G401.6 (cell line): ENCODE measurements around the gene MAP2K1.
A peak's percentile ranks its signal among the peaks of the same experiment; 100 is the strongest.
"Not testable (repeated sequence)": the region's sequence is repeated elsewhere in the genome, so short reads cannot be mapped to it uniquely, and the experiment has no call there.

ENCODE experiments used
- FAIRE-seq: peaks from 2 replicates; lab custom pipeline; 2012; peaks lifted over from hg19 to GRCh38; lab: Jason Lieb, UNC

Gene MAP2K1

DNA sequence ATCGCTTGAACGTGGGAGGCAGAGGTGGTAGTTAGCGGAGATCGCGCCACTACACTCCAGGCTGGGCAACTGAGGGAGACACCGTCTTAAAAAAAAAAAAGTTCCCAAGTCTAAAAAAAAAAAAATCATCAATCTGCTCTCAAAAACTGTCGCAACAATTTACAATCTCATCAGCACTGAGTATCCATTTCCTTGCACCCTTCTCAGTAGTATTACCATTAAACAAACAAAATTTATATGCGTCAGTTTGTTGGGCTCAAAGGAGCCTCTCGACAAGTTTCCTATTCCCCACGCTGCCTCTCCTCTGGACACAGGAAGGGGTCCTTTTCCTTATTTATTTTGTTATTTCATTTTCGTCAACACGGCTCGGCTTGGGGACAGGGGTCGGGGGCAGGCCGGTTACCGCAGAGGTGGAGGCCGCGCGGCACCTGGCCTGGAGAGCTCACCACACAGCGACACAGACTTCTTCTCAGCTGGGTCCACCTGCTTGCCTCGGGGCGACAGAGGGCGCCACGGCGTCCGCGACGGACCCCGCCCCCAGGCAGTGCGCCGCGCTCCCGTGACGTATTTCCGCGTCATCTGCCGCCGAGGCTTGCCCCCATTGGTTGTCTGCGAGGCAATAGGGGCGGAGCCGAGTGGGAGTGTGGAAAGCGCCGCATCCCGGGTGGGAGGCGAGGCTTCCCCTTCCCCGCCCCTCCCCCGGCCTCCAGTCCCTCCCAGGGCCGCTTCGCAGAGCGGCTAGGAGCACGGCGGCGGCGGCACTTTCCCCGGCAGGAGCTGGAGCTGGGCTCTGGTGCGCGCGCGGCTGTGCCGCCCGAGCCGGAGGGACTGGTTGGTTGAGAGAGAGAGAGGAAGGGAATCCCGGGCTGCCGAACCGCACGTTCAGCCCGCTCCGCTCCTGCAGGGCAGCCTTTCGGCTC lies at the start of gene MAP2K1:
Gene MAP2K1, plus strand, starts transcription at position 709 of the 920 bp plus-strand sequence. CDS start 436 bp downstream, outside the sequence.
- peak; percentile 83 for FAIRE-seq

DNA sequence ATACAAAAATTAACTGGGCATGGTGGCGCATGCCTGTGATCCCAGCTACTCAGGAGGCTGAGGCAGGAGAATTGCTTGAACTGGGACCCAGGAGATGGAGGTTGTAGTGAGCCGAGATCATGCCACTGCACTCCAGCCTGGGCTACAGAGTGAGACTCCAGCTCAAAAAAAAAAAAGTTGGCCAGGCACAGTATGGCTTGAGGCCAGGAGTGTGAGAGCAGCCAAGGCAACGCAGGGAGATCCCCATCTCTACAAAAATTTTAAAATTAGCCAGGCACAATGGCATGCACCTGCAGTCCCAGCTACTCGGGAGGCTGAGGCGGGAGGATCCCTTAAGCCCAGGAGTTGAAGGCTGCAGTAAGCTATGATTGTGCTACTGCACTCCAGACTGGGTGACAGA lies 38.2 kb upstream of the MAP2K1 start:
- not testable (repeated sequence) for FAIRE-seq

DNA sequence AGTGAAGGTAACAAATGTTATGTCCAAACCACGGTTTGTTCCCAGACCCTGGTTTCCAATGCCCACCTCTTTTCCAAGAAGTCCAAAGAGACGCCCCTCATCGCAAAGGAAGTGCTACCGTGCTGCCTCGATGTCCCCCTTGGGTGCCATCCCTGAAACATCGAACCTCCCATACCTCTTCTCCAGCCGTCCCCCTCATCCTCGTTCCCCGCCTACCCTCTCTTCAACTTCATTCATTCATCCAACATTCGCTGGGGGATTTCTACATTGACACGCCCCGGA lies 30.7 kb upstream of the MAP2K1 start:
- no peak for FAIRE-seq

DNA sequence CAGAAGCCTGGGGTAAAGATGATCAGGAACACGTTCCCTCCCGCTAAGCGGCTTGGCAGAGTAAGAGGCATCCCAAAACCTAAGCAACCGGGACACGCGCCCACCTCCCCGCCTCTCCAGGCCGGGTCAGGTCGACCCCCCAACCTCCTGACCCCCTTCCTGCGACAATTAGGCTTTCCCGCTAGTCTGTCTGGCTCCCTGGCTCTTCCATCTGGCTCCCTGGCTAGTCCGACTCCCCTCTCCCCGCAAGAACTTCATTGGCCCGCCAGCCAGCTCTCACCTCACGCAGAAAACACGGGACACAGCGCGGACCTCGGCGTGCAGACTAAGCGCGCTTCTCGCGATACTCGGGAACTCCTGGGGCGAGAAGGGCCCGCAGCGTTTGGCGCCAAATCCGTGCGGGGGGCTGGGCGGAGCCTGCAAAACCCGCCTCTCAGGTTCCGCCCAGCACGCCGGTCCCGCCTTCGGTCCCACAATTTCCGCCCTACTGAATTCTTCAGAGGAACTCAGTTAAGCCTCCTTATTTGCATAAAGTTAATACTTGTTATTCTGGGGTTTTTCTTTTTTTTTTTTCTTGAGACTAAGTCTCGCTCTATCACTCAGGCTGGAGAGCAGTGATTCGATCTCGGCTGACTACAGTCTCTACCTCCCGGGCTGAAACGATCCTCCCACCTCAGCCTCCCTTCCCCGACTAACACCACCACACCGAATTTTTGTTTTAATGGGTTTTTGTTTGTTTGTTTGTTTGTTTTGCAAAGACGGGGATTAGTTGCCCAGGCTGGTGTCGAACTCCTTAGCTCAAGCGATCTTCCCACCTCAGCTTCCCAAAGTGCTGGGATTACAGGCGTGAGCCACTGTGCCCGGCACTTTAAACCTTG lies 30.1 kb upstream of the MAP2K1 start, which contains the start of gene TIPIN:
Gene TIPIN, minus strand, starts transcription at position 327 of the 878 bp plus-strand sequence. CDS start 3,738 bp downstream, outside the sequence.
- peak; percentile 93 for FAIRE-seq

DNA sequence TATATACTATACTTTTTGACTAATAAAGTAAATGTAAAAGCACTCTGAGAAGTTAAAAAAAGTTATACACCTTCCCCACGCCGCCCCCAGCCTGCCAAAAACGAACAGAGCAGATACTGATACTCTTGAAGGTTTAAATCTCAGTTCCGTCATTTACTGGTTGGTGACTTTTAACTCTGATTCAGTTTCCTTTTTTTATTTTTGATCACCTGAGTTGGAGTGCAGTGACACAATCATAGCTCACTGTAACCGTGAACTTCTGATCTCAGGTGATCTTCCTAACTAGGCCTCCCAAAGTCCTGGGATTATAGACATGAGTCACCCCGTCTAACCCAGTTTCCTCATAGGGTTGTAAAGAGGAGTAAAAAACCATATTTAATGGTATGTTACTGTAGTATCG lies 27.0 kb upstream of the MAP2K1 start:
- FAIRE-seq: no peak

- FAIRE-seq: not testable (repeated sequence)
Measured at GRCh38 chr15:66361745-66362460, 24.8 kb upstream of the MAP2K1 start.

DNA sequence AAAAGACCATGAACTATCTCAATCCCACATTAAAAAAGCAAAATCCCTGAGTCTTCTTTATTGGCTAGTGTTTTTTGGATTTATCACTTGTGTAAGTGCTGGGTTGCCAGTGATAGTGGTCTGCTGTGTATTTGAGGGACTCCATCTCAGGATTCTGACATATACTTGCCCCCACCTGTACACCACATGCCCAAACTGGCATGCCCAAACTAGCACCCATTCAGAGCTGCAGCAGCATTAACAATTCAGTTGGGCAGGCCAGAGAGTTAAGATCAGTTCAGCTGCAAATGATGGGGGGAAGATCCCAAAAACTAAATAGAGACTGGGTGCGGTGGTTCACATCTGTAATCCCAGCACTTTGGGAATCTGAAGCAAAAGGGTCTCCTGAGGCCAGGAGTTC lies 23.9 kb upstream of the MAP2K1 start:
- FAIRE-seq: no peak

DNA sequence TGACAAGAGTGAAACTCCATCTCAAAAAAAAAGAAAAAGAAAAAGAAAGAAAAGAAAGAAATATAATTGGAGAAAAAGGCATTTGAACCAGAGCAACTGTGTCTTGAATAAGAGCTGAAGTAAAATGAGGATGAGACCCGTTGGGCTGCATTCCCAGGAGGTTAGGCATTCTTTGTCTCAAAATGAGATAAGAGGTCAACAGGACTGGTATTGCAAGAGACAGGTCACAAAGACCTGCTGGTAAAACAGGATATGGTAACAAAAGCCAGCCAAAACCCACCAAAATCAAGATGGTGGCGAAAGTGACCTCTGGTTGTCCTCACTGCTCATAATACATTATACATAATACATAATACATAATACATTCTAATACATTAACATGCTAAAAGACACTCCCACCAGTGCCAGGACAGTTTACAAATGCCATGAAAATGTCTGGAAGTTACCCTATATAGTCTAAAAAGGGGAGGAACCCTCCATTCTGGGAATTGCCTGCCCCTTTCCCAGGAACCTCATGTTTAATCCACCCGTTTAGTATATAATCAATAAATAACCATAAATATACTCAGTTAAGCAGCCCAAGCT lies 21.7 kb upstream of the MAP2K1 start:
- FAIRE-seq: no peak

DNA sequence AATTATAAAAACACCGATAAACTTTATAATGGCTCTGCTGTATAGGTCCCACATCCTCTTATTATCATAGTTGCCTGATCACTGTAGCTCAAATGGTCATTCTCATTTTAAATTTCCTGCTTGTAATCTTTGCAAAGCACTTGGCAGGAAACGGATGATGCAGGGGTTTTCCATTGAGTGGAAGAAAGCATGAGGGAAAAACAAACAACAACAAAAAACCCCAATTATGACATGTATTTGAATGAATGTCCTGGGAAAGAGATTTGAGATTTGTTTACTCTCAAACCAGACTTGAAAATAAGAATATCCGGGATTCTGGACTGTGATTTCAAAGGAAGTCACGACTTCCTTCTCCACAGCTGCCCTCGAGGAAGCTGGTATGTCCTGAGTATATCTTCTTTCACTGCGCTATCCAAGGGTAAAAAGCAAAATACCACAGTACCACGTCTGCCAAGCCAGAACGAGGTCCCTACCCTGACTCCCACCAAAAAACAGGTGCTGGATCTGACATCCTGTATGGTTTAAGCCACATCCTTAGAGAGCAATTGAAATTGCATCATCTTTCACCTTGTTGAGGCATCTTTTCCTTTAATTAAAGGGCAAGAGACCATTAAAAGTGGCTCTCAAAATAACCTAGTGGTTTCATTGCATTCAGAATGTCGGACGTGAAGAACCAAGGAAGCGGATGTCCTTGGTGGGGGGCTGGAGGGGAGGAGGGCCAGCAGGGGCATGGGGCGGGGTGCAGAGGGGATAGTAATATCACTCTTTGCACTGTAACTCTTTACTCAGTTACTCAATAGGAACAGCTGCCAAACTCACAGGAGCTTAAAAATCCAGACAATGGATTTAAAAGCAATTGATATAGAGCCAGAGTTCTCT lies 16.7 kb upstream of the MAP2K1 start:
- FAIRE-seq: no peak

DNA sequence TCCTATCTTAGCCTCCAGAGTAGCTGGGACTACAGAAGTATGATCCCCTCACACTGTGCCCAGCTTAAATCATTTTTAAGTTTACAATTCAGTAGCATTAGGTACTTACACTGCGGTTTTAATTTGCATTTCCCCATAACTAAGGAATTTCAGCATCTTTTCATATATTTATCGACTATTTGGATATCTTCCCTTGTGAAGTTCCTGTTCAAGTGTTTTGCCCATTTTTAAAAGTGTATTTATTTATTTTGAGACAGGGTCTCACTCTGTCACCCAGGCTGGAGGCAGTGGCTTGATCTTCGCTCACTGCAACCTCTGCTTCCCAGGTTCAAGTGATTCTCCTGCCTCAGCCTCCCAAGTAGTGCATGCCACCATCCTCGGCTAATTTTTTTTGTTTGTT lies 12.5 kb upstream of the MAP2K1 start:
- no peak for FAIRE-seq

- no peak for FAIRE-seq
Measured at GRCh38 chr15:66378814-66379430, 7.8 kb upstream of the MAP2K1 start.

DNA sequence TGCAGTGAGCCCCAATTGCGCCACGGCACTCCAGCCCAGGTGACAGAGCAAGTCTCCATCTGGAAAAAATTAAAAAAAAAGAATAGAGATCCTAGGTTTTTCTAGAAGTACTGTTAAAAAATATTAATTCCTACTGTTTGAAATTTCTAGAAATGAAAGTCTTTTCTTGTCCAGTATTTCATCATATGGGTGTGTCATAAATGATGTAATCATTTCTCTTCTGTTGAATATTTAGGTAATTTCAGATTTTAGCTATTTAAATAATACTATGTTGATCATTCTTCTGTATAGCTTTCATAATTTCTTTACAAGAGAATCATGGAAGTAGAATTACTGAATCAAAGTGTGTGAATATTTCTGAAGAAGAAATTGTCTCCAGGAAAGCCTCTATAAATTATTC lies 5.3 kb upstream of the MAP2K1 start:
- not testable (repeated sequence) for FAIRE-seq

GRCh38 chr15:66387163-66388042 lies 691 bp downstream of the MAP2K1 start:
- FAIRE-seq: no peak

- no peak for FAIRE-seq
Measured at GRCh38 chr15:66388043-66388363, 1.3 kb downstream of the MAP2K1 start.

DNA sequence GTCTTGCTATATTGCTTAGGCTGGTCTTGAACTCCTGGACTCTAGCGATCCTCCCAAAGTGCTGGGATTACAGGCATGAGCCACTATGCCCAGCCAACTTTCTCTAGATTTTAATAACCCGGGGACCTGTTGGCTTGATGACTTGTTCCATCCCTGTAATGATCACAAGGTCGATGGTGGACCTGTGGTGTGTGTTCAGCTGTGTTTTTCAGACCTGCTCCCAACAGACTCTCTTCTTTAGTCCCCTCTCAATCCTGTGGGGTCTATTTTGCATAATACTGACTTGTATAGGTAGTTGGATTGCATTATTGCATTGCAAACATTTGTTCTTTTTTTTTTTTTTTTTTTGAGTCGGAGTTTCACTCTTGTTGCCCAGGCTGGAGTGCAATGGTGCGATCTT lies 1.9 kb downstream of the MAP2K1 start:
- FAIRE-seq: no peak

DNA sequence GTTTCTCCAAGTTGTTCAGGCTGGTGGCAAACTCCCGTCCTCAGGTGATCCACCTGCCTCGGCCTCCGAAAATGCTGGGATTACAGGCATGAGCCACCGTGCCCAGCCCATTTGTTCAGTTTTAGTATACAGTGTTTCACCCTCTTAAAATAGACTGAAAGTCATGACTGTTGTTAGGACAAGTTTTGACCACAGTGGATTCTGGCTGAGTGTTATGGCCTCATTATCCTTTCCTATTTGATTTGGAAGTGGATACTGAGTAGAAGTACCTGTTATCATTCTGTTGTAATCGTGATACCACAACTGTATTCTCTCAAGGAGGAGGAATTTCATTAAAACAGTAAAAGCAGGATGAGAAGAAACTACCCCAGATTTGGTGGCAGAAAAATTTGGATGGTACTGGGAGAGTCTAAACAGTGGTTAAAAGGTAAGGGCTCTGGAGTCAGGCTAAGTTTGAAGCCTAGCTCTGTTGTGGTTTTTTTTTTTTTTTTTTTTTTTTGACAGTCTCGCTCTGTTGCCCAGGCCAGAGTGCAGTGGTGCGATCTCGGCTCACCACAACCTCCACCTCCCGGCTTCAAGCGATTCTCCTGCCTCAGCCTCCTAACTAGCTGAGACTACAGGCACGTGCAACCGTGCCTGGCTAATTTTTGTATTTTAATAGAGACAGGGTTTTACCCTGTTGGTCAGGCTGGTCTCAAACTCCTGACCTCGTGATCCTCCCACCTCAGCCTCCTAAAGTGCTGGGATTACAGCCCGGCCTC lies 2.6 kb downstream of the MAP2K1 start:
- FAIRE-seq: no peak

- FAIRE-seq: no peak
Measured at GRCh38 chr15:66389859-66390381, 3.2 kb downstream of the MAP2K1 start.

GRCh38 chr15:66390678-66391077 lies 4.0 kb downstream of the MAP2K1 start:
- FAIRE-seq: no peak

GRCh38 chr15:66393037-66393436 lies 6.3 kb downstream of the MAP2K1 start:
- not testable (repeated sequence) for FAIRE-seq
